Muscle of arm (tissue), 14 donors: ENCODE measurements around the gene MPND. TPM values are rescaled to one million over a fixed set of nuclear protein-coding genes. Genes with fewer than 3 reads are reported as not detected.

Experiments
- DNase-seq: peaks from one replicate; pipeline ENCODE4 v3.0.0-alpha.2; 2013
- long read RNA-seq, 11 donors: transcript quantifications; one replicate each; lab custom pipeline, GENCODE V29; 2026
- polyA plus RNA-seq, 12 donors: library from polyadenylated mRNA; unstranded; fragments of 120-200 nt; gene quantifications; one replicate each; pipeline ENCODE4 v1.2.1, GENCODE V29; 2013; ENCODE audit not compliant: insufficient read length in 12 of 12

Gene MPND, protein sequence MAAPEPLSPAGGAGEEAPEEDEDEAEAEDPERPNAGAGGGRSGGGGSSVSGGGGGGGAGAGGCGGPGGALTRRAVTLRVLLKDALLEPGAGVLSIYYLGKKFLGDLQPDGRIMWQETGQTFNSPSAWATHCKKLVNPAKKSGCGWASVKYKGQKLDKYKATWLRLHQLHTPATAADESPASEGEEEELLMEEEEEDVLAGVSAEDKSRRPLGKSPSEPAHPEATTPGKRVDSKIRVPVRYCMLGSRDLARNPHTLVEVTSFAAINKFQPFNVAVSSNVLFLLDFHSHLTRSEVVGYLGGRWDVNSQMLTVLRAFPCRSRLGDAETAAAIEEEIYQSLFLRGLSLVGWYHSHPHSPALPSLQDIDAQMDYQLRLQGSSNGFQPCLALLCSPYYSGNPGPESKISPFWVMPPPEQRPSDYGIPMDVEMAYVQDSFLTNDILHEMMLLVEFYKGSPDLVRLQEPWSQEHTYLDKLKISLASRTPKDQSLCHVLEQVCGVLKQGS
- 10 to 100 TPM in 10 of 12 donors, not detected in 2; 11.4 to 18.5 (median 13.2) TPM for polyA plus RNA-seq
- long read RNA-seq, donor 1, transcript MPND-207 (13 exons, 1,611 nt): major isoform, 5 of 7 reads
- long read RNA-seq, donor 1, partial matches to known transcripts: 0 of 7 reads
- long read RNA-seq, donor 1, other reads (novel, unspliced or antisense): 0 of 7 reads
- long read RNA-seq, donor 2: 0 reads
- long read RNA-seq, donor 3: 0 reads
- long read RNA-seq, donor 4, partial matches to known transcripts: 0 of 2 reads
- long read RNA-seq, donor 4, other reads (novel, unspliced or antisense): 0 of 2 reads
- long read RNA-seq, donor 5, transcript MPND-207 (13 exons, 1,611 nt): major isoform, 5 of 5 reads
- long read RNA-seq, donor 5, partial matches to known transcripts: 0 of 5 reads
- long read RNA-seq, donor 5, other reads (novel, unspliced or antisense): 0 of 5 reads
- long read RNA-seq, donor 6, partial matches to known transcripts: 0 of 4 reads
- long read RNA-seq, donor 6, other reads (novel, unspliced or antisense): 0 of 4 reads
- long read RNA-seq, donor 7, partial matches to known transcripts: 0 of 3 reads
- long read RNA-seq, donor 7, other reads (novel, unspliced or antisense): 0 of 3 reads
- long read RNA-seq, donor 8, partial matches to known transcripts: 0 of 3 reads
- long read RNA-seq, donor 8, other reads (novel, unspliced or antisense): 0 of 3 reads
- long read RNA-seq, donor 9, partial matches to known transcripts: 0 of 2 reads
- long read RNA-seq, donor 9, other reads (novel, unspliced or antisense): 0 of 2 reads
- long read RNA-seq, donor 10, partial matches to known transcripts: 0 of 6 reads
- long read RNA-seq, donor 10, other reads (novel, unspliced or antisense): 0 of 6 reads
- long read RNA-seq, donor 11, partial matches to known transcripts: 0 of 4 reads
- long read RNA-seq, donor 11, other reads (novel, unspliced or antisense): 0 of 4 reads

DNA sequence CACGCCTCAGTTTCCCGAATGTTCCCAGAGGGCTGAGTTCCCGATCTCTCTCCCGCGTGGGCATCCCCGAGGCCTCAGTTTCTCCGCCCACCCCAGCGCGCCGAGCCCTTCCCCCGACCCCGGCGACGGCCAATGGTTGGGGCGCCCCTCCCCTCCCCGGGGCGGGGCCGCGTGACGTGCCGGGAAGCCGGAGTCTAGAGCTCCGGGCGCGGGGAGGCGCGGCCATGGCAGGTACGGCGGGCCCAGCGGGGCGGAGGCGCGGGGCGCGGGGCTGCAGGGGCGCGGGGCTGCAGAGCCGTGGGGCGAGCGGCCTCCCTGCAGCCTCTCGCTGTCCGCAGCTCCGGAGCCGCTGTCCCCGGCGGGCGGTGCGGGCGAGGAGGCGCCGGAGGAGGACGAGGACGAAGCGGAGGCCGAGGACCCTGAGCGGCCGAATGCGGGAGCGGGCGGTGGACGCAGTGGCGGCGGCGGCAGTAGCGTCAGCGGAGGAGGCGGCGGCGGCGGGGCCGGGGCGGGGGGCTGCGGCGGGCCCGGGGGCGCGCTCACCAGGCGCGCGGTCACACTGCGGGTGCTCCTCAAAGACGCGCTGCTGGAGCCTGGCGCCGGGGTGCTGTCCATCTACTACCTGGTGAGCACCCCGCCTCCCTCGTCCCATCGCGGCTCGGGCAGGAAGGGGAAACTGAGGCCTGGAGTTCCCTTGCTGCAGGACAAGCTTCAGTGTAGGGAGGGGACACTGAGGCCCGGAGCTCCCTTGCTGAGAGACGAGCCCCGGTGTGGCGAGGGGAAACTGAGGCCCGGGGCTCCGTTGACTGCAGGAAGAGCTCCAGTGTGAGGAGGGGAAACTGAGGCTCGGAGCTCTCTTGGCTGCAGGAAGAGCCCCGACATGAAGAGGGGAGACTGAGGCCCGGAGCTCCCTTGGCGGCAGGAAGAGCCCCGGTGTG, at the start of gene MPND:
TSS of gene MPND (plus strand) at position 193 of the 938 bp plus-strand sequence. CDS start at position 225, 32 bp downstream.
- DNase-seq: peak; percentile 93

DNA sequence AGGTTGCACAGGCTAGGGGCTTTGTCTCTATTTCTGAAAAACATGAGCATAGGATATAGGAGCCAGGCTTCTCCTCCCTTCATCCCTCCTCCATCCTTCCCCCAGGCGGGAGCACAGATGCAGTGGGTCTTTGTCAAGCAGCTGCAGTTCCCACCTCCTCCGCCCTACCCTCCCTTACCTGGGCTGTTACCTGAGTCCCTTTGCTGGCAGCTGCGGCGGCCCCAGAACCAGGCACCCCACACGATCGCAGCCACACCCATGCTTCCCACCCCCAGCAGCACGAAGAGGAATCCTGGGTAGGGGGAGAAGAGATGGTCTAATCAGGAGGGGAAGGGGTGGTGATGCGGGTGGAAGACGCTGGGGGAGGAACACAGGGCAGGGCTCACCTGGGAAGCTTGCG, 49.0 kb upstream of the MPND start:
- no peak for DNase-seq

DNA sequence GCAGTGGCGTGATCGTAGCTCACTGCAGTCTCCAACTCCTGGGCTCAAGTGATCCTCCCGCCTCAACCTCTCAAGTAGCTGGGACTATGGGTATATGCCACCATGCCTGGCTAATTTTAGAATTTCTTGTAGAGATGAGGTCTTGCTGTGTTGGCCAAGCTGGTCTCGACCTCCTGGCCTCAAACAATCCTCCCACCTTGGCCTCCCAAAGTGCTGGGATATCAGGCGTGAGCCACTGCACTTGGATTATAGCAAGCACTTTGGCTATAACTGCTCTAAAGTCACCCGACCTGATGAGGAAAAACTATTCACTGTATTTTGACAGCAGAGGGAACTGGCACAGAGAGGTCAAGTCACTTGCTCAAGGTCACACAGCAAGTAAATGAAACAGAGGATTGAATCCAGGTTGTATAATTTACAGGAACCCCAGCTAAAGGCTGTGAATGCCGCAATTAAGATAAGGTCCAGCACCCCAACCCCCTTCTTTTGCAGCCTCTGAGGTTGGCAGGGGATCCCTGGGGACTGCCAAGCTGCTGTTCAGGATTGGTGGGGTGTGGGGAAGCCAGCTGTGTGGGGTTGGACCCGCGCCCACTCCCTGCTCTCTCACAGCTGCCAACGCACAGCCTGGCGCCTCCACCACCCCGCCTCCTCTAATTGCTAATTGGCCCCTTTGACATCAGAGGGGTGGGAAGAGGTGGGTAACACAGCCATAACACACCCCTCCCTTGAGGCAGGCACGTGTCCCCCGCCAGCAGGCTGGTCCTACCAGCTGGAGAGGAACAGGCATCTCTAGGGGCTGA, 47.2 kb upstream of the MPND start:
- DNase-seq: peak; percentile 28

- DNase-seq: no peak
These were observed 45.2 kb upstream of the MPND start for GRCh38 chr19:4297901-4298809.

DNA sequence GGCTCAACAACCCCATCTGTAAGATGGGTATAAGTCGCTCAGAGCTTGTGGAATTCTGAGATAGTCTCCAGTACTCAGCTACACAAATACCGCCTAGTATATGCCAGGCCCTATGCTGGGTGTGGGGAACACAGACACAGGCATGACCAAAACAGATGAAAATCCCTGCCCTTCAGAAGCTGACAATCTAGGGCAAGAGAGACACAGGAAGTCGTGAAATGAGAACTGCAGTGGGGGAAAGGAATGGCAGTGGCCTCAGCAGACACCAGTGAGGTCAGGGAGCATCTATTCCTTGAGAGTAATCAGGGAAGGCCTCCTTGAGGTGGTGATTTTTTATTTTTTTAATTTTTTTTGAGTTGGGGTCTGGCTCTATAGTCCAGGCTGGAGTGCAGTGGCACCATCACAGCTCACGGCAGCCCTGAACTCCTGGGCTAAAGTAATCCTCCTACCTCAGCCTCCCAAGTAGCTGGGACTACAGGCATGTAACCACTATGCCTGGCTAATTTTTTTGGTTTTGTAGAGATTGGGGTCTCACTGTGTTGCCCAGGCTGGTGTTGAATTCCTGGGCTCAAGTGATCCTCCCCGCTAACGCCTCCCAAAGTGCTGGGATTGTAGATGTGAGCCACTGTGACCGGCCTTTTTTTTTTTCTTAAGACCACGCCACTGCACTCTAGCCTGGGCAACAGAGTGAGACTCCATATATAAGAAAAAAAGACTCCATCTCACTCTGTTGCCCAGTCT, 44.4 kb upstream of the MPND start:
- no peak for DNase-seq

- DNase-seq: no peak
These were observed 42.8 kb upstream of the MPND start for GRCh38 chr19:4300589-4300988.

GRCh38 chr19:4301590-4302242, 41.6 kb upstream of the MPND start:
- DNase-seq: no peak

GRCh38 chr19:4302243-4302640, 41.1 kb upstream of the MPND start, which contains the start of gene TMIGD2:
TSS of gene TMIGD2 (minus strand) at chr19:4302389. CDS start at chr19:4302385, 4 bp downstream.
- no peak for DNase-seq

DNA sequence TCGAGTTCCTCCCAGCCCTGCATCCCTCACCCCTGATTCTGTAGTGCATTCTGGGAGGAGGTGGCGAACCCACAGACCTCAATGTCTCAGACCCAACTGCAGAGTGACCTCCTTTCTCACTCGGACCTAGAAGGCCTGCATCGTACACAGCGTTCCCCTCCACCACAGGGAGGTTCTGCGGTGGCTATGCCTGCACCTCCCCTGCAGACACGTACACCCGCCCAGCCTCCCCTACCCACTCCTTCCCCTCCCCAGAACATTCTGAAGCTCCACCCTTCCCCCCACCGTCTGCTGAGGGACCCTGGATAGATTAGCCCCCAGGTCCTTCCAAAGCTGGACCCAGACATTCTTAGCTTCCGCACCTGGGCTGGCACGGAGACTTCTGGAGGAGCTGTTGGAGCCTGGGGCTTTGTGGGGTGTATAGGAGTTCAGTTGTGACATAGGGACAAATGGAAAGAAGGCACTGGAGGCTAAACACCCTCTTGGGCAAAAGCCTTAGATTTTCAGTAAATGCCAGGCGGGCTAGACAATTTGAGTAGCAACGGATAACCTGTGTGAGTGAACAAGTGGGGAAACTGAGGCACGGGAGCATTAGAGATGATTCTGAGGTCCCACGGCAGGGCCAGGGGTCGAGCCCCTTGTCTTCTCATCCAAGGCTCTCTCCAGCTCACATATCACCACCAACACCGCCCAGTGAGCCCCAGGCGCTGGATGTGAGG, 39.4 kb upstream of the MPND start:
- DNase-seq: no peak

DNA sequence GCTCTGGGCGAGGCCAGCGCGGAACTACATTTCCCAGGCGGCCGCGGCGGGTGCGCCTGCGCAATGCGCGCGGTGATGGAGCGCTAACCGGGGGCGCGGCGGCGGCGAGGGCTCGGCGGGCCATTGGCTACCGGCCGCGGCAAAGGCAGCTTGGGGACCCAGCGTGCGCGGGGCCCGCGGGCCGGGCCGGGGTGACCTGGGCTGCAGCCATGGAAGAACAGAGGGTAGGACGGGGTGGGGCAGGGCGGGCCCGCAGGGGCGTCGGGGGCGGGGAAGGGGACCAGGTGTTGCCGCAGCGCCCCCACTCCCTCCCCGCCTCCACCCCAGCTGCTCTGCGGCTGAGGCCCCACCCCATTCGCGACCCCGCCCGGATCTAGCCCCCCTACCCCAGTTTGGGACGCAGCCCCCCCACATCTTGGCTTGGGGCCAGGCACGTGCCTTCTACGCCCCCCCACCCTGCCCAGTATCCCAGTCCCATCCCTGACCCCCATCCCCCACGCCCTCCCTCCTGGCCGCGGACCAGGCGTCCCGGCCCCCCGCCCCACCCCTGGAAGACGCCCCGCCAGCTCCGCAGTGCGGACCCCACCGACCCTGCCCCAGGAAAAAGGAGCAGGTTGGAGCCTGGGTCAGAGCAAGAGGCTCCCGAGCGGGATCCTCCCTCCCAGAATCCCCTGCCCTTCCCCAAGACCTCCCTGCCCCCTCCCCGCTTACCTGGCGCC, 38.7 kb upstream of the MPND start, which contains the start of gene FSD1:
TSS of gene FSD1 (plus strand) at position 61 of the 719 bp plus-strand sequence. CDS start at position 210, 149 bp downstream.
- DNase-seq: no peak

DNA sequence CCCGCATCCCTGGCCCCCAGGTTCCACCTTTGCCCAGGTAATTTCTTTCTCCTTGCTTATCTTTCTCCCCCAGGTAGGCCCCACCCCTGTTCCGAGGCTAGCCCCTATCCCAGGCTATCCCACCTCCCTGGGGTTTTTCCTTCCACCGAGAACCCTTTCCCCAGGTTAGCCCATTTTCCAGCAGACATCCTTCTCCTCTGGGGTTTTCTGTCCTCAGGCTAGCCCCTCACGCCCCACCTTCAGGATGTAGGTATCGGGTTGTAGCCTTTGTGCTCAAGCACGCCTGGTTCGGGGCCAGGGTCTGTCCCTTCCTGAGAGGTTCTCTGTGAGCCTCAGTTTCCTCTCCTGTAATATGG, 38.1 kb upstream of the MPND start:
- no peak for DNase-seq

- DNase-seq: no peak
These were observed 37.7 kb upstream of the MPND start for GRCh38 chr19:4305659-4306058.

DNA sequence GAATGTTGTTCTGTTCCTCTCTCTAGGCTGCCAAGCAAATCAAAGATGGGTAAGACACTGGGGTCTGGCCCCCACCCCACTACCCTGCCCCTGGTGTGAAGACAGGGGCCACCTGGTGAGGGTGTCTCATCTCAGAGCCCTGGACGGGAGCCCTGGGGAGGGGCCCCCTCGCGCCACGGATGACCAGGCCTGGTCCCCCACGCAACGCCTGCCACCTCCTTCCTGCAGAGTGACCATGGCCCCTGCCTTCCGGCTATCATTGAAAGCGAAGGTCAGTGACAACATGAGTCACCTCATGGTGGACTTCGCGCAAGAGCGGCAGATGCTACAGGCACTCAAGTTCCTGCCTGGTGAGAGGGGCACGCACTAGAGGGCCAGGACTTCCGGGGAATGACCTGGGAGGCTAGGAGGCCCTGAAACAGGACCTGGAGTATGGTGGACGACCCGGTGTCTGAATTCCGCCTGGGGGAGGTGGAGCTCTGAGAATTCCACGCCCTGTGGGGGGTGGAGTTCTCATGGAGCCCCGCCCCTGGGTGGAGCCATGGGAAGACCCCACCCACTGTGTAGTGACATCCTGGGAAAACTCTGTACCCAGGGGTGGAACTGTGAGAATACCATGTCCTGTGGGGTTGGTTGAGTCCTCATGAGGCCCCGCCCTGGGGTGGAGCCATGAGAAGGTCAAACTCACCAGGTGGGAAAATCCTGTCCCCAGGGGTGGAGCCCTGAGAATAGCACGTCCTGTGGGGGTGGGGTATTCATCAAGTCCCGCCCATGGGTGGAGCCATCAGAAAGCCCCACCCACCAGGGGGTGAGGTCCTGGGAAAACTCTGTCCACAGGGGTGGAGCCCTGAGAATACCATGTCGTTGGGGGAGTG, 32.9 kb upstream of the MPND start:
- no peak for DNase-seq

- DNase-seq: no peak
These were observed 29.4 kb upstream of the MPND start for GRCh38 chr19:4313847-4314490.
